Measurements from ENCODE around the gene SERPINA6.
"Not testable (repeated sequence)": the region's sequence is repeated elsewhere in the genome, so short reads cannot be mapped to it uniquely, and the experiment has no call there.

The SERPINA6 gene

GRCh38 chr14:94321421-94322271, 1.5 kb downstream of the SERPINA6 start:
- DNase-seq (ENCODE audit: low read depth), result no peak

DNA sequence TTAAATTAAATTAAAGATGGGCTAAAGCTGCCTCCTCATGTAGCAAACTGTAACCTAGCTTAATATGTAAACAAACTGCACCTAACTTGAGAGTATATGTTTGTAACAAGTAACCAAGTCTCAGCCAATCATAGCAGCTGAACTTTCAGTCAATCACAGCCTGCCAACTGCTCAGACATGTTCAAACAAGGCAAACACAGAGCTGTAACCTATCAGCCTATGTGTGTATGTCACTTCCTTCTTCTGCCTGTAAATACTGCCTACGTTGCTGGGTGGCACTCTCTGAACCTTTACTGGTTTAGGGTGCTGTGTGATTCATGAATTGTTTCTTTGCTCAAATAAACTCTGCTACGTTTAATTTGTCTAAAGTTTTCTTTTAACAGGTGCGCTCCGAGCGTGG, 2.9 kb downstream of the SERPINA6 start:
- no peak for DNase-seq (ENCODE audit: low read depth)

GRCh38 chr14:94317259-94317658, 5.9 kb downstream of the SERPINA6 start:
- no peak for DNase-seq (ENCODE audit: low read depth)

DNA sequence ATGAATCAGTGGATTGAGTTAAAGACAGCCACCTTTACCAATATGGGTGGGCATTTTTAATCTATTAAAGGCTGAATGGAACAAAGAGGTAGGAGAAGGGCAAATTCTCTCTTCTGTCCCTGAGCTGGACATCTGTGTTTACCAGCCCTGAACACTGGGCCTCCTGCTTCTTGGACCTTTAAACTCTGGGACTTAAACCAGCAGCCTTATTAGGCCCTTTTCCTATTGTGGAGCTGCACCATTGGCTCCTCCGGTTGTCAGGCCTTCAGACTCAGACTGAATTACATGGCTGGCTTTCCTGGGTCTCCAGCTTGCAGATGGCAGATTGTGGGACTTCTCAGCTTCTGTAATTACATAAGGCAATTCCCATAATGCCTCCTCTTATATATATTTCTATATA, 6.4 kb downstream of the SERPINA6 start:
- no peak for DNase-seq (ENCODE audit: low read depth)

DNA sequence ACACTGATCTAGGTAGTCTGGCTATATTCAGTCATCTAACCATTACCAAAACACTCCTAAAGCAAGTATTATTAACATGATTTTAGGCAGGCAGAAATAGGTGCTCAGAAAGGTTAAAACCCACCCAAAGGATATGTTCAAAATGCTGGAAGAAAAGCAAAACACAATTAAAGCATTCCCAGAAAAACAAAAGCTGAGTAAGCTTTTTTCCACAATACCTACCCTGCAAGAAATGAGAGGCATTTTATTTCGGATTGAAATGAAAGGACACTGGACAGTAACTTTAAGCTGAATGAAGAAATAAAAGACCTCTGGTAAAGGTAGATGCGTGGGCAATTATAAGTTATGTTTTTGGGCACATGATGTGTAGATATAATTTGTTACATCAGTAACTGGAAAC, 8.2 kb downstream of the SERPINA6 start:
- DNase-seq (ENCODE audit: low read depth), result no peak

- no peak for DNase-seq (ENCODE audit: low read depth)
Observed at GRCh38 chr14:94313991-94314655, 9.0 kb downstream of the SERPINA6 start.

GRCh38 chr14:94312481-94313246, 10.5 kb downstream of the SERPINA6 start:
- DNase-seq (ENCODE audit: low read depth), result no peak

DNA sequence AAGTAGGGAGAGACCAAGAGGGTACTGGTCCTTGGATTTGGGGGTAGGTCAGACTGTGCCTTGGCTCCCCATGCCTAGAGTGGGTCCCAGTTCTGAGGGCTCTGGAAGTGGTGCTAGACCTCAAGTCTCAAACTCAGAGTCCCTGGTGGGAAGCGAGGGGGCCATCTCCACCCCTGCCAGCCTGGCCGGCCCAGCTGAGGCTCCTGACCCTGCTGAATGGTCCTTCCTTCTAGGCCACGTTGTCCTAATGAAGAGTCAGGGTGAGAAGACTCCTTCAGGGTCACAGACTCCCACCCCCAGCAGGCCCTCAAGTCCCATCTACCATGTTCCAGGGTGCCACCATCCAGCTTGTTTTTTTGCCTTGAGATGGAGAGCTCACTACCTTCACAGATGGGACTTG, 12.9 kb downstream of the SERPINA6 start:
- DNase-seq (ENCODE audit: low read depth), result no peak

DNA sequence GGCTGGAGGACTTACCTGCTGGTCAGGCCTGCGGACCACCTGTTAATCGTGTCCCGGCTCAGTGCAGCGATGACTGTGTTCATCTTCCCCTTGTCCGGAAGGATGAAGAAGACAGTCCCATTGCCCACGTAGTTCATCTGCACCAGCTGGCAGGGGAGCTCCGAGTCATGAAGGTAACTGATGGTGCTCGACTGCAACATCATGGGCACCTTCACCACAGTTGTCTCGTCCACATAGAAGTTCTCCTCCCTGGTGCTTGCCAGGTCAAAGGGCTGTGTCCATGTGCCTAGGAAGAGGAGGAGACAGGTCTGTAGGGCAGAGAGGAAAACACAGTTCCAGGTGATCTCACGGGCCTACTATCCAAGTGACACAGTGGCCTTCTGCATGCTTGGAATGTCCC, 13.4 kb downstream of the SERPINA6 start:
- no peak for DNase-seq (ENCODE audit: low read depth)

DNA sequence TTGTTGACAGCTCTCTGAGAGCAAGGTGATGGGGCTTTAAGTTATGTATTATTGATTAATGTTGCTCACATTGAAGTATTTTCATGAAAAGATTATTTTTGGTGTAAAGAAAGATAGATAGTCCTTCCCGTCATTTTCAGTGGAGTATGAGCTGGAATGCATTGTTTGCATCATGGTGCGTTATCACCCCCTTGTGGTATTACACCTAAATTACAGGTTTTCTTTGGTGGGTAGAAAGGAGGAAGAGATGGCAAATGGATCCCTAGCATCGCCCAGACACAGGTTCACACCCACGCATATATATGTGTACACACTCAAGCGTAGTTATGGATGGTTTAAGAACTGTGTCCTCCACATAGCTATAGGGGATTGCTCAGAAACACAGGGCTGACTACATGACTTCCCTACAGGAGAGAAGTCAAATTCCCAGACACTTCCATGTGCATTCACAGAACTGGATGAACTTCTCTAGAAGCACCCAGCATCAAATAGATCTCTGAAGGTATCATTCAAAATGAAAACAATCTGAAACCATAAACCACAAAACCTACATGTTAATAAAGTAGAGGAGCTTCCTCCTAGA, 15.6 kb downstream of the SERPINA6 start:
- no peak for DNase-seq (ENCODE audit: low read depth)

GRCh38 chr14:94306047-94306978, 16.8 kb downstream of the SERPINA6 start:
- no peak for DNase-seq (ENCODE audit: low read depth)

- no peak for DNase-seq (ENCODE audit: low read depth)
Observed at GRCh38 chr14:94305620-94306019, 17.5 kb downstream of the SERPINA6 start.

- DNase-seq (ENCODE audit: low read depth), result no peak
Observed at GRCh38 chr14:94304243-94304642, 18.9 kb downstream of the SERPINA6 start.

- DNase-seq (ENCODE audit: low read depth), result no peak
Observed at GRCh38 chr14:94303111-94303510, 20.0 kb downstream of the SERPINA6 start.

DNA sequence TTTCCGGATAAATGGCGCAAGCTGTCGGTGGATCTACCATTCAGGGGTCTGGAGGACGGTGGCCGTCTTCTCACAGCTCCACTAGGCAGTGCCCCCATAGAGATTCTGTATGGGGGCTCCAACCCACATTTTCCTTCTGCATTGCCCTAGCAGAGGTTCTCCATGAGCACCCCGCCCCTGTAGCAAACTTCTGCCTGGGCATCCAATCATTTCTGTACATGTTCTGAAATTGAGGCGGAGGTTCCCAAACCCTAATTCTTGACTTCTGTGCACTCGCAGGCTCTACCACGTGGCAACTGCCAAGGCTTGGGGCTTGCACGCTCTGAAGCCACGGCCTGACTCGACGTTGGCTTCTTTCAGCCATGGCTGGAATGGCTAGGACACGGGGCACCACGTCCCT, 25.0 kb downstream of the SERPINA6 start:
- DNase-seq (ENCODE audit: low read depth), result no peak

- DNase-seq (ENCODE audit: low read depth), result not testable (repeated sequence)
Observed at GRCh38 chr14:94296181-94296545, 27.0 kb downstream of the SERPINA6 start.

GRCh38 chr14:94295360-94296180, 27.6 kb downstream of the SERPINA6 start:
- no peak for DNase-seq (ENCODE audit: low read depth)

GRCh38 chr14:94293578-94293924, 29.6 kb downstream of the SERPINA6 start:
- DNase-seq (ENCODE audit: low read depth), result no peak

DNA sequence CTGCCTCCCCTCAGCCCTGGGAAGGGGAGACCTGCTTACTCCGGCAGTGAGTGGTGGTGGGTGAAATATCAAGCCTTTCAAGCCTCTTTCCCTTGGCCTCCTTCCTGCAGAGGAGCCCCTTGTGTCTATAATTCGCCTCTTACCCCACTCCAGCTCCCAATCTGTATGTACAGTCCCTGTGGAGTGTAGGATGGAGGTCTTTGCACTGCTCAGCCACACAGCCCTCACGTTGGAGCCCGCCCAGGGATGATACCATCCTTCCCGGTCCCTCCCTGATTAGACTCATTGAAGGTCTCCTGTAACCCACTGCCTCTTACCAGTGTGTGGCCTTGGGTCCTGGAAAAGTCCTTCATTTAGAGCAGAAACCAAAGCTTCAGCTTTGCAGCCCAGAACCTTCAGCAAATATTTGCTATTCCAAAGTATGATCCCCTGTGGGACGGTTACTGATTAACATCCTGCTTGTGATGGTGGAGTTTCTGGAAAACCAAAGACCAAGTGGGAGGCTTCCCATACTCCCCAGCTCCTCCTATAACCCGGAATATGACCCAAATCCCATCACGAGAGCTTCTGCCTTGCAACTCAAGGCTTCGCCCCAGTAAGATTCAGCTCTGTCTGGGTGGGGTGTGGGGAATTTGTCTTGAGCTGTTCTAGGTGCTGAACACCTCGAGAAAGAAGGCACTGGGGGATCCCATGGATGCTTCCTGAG, 30.1 kb downstream of the SERPINA6 start, which contains the start of gene SERPINA10:
Gene SERPINA10 (minus strand): TSS at position 397 of the 706 bp plus-strand sequence. CDS start 2,675 bp downstream, outside the sequence.
- DNase-seq (ENCODE audit: low read depth), result no peak

GRCh38 chr14:94292526-94292871, 30.6 kb downstream of the SERPINA6 start:
- no peak for DNase-seq (ENCODE audit: low read depth)

Measured in HS-5 (cell line).